HG03045 (cell line): ENCODE measurements around the gene LCA5L.

Source experiments
- ATAC-seq: cut with Tn5 transposase; IDR thresholded peaks from one replicate; pipeline ENCODE4 v1.9.1; 2021; ENCODE audit warnings: mild to moderate bottlenecking, moderate library complexity; ENCODE audit not compliant: unreplicated experiment

The LCA5L gene

DNA sequence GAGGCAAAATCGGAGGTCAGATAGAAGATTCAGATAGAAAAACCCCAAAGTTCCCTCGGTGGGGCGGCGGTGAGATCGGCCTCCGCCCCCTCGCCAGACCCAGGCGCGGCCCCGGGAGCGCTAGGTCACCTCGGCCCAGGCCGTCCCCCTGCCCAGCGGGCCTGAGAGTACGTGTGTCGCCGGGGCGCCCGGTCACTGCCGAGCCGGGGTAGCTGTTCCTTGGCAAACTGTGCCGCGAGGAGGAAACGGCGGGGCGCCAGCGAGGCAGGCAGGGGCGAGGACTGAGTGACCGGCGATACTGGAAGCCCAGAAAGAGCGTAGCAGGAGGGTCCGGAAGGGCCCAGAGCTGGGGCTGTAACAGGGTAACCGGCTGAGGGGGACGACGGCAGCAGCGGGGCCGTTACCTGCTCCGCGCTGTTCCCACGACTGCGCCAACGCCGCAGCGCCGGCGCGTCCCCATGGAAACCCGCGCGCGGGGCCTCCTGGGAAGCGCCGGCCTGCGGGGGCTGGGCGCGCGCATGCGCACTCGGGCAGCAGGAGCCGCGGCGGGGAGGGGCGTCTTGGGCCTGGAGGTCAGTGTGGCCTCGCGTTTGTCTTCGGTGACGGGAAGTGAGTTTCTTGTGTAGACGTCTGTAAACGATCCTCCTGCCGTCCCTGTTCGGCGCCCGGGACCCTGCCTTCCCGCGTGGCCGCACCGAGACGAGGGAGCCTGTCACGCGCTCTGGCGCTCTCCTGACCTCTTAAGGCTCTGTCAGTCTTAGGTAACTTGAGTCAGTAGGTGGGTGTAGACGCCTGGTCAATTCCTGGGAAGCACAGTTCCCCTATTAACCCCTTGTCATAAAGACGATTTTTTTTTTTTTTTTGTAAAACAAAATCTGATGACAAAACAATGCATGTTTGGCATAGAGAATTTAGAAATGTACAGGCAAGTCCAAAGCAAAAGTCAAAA is at the start of gene LCA5L:
Gene LCA5L (minus strand): TSS at position 458 of the 949 bp plus-strand sequence. CDS start 17,285 bp downstream, outside the sequence.
- ATAC-seq, result peak; percentile 91

- no peak for ATAC-seq
These were observed 43.9 kb upstream of the LCA5L start for GRCh38 chr21:39489380-39489924.

GRCh38 chr21:39484711-39485276 is 39.2 kb upstream of the LCA5L start:
- ATAC-seq, result no peak

- no peak for ATAC-seq
These were observed 38.3 kb upstream of the LCA5L start for GRCh38 chr21:39483917-39484316.

- ATAC-seq, result no peak
These were observed 36.3 kb upstream of the LCA5L start for GRCh38 chr21:39481886-39482285.

GRCh38 chr21:39480271-39480670 is 34.7 kb upstream of the LCA5L start:
- no peak for ATAC-seq

GRCh38 chr21:39479814-39480182 is 34.2 kb upstream of the LCA5L start:
- no peak for ATAC-seq

- no peak for ATAC-seq
These were observed 33.7 kb upstream of the LCA5L start for GRCh38 chr21:39479164-39479813.

DNA sequence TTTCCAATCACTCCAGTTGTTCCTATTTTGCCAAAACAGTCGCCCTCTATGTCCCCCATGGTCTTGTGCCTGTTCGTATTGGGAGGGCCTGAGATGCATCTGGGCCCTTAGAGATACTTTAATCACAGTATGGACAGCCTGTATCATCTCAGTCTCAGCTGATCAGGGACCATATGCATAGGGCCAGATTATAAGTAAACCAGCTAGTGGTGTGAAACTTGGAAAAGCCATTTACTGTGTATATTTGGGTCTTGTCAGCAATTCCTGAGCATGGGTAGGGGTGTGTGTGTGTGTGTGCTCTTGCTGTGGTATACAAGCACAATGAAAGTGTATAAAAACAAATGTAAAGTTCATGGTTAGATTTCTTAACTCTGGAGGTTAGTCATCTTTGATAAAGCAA is 29.0 kb upstream of the LCA5L start:
- no peak for ATAC-seq

GRCh38 chr21:39472786-39473185 is 27.2 kb upstream of the LCA5L start:
- no peak for ATAC-seq

GRCh38 chr21:39471598-39471997 is 26.0 kb upstream of the LCA5L start:
- ATAC-seq, result no peak

DNA sequence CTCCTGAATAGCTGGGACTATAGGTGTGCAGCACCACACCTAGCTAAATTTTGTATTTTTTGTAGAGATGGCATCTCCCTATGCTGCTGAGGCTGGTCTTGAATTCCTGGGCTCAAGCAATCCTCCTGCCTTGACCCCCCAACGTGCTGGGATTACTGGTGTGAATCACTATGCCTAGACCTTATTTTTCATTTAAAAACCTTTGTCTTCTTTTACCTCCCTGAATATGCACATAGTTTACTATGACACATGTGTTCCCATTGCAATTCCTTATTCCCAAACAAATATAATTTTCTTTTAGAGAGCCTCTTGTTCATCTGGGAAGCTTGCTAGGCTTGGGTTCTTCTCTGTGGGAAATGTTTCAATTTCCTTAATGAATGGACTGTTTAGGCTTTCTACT is 23.0 kb upstream of the LCA5L start:
- no peak for ATAC-seq

GRCh38 chr21:39467746-39468145 is 22.2 kb upstream of the LCA5L start:
- ATAC-seq, result no peak

DNA sequence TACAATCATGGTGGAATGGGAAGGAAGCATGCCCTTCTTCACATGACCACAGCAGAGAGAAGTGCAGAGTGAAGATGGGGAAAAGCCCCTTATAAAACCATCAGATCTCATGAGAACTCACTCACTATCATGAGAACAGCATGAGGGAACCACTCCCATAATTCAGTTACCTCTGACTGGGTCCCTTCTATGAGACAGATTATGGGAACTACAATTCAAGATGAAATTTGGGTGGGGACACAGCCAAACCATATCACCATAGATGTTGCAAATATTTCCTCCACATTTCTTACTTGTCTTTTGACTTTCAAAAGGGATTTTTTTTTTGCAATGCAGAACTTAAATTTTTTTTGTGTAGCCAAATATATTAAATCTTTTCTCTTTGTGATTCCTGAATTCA is 21.0 kb upstream of the LCA5L start:
- no peak for ATAC-seq

- no peak for ATAC-seq
These were observed 17.7 kb upstream of the LCA5L start for GRCh38 chr21:39463308-39463707.

GRCh38 chr21:39461419-39461818 is 15.8 kb upstream of the LCA5L start:
- ATAC-seq, result no peak

DNA sequence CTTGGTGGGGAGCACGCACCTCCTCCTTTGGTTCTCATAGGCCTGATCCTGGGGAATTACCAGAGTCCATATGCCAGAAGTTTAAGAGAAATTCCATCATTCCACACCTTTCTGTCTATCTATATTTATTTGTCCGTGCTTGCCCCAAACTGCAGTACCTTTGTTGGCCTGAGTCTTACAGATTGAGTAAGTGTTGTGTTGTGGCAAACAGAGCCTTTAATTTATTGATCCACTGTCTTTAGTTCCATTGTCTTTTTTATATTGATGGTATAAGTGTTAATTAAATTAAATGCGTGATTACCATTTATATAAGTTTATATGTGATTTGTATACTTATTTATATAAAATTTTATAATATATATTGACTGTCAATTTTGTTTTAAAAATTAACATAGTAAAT is 11.1 kb upstream of the LCA5L start:
- ATAC-seq, result no peak

DNA sequence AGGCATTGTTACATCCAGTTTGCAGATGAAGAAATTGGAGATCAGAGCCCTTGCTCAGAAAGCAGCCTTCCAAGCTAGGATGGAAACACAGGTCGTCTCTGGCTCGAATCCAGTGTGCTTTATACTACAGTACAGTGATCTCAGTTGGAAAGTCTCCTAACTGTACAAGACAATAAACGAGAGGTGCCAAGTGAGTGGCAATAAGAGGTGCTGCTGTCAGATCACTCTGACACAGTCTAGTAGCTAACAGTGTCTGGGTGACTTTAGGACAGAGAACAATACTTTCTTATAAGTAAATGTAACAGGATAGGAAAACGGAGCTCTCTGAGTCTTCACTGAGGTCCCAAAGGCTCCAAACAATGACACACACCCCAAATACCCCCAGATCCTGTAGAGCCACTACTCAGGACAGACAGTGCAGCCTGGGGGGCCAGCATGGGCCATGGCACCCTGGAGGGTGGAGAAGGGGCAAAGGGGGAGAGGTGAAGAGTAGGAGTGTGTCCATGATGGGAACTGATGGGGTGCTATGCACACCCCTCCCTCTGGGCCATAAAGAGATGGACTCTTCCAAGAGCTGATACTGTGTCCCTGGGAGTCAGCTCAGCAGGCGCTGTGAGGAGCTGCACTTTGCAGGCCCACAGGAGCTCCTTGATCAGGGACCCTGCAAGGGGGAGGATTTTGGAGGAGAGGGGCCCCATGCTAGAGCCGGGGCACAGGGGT is 9.5 kb upstream of the LCA5L start:
- ATAC-seq, result no peak

GRCh38 chr21:39453571-39454179 is 8.1 kb upstream of the LCA5L start:
- no peak for ATAC-seq

DNA sequence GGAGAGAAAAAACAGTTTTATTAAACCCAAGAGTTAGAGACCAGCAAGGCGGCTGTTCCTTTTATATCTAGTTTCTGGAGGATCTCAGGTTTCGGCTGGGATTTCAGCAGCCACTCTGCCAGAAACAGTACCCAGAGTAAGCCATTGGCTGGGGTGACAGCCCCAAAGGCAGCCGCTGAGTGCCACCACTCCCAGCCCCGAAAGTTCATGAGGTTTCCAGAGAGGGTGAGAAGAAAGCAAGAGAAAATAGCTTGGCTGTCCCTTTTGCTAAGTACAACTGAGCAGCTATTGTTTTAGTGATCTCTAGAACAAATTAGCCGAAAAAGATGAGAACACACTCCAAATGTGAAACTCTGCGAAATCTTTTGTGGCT is 7.4 kb upstream of the LCA5L start:
- no peak for ATAC-seq
